Femur (tissue), 1 donor: Measurements from ENCODE around the gene ASB10.

ENCODE experiments used
- DNase-seq: peaks from one replicate; pipeline ENCODE4 v3.0.0-alpha.2; 2017

Gene ASB10

DNA sequence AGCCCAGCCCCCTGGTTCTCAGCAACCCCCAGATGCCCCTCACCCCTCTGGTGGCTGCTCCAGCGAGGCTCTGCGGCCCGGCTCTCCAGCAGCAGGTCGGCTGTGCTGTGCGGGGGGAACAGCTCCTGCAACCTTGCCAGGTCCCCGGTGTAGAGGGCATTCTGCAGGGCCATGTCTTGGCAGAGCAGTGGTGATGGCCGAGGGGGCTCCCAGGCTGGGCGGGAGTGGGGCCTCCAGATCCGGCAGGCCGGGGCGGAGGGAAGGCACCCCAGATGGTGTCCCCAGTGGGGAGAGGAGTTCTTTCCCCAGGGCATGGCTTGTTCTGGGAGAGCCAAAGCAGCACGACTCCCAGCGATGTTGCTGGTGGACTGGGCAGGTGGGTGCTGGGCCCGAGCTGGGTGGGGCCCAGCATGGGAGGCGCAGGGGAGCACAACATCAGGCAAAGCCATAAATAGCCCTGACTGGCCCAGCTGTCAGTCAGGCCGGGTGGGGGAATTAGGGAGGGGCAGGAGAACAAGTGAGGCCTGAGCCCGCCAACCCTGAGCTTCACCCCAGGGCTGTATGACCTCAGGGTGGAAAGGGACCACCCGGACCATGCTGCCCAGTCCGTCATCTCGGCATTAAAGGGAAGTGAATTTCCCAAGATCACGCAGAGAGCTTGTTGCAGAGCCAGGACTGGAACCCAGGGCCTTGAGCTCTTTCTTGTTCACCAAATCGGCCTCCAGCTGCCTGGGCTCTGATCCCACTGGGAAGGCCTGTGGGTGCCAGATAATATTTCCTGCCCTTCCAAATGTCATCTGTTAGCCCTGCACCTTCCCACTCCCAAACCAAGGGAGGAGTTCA lies 580 bp upstream of the ASB10 start:
- DNase-seq = no peak

DNA sequence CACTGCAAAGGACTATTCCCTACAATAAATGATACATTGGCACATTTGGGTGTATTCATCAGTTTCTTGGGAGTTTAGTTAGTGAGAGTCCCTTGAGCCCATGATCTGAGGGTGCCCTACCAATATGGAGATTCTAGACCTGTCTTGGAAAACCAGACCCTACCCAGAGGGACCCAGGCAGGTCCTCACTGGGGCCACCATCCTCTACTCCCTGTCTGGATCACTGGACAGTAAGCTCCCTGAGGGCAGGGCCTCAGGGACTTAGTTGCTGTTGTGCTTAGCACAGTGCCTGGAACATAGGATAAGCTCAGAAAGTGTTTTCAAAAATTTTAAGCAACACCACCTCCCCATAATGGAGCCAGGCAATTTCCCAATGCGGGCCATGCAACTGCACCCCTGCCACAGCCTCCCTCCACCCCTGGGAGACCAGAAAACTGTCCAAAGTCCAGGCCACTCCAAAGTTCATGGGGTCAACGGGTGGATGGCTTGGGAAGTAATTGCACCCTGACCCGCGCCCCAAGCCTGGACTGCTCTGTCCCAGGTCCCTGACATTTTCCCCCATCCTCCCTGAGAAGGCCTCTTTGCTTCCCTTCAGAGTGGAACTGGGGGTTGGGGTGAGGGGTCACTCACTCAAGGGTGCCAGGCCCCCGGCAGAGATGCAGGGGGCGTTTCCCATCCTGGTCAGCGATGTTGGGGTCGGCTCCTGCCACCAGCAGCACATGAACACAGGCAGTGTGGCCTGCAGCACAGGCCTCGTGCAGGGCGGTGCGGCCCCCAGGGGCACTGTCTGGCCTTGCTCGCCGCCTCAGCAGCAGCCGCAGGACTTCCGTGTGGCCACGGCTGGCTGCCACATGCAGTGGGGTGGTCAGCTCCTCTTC lies 1.0 kb downstream of the ASB10 start:
- no peak for DNase-seq

DNA sequence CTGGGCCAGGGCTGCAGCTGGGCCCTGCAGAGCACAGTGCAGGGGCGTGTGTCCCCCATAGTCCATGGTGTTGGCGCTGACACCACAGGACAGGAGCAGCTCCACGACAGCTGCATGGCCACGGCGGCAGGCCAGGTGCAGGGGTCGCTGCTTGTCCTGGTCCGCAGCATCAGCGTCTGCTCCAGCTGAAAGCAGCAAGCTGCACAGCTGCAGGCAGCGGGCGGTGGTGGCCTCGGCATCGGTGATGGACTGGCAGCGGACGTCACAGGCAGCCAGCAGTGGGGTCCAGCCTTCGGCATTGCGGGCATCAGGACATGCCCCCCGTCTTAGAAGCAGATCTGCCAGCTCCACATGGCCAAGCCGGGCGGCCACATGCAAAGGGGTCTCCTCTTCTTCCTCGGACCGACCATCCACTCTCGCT lies 6.0 kb downstream of the ASB10 start:
- no peak for DNase-seq

DNA sequence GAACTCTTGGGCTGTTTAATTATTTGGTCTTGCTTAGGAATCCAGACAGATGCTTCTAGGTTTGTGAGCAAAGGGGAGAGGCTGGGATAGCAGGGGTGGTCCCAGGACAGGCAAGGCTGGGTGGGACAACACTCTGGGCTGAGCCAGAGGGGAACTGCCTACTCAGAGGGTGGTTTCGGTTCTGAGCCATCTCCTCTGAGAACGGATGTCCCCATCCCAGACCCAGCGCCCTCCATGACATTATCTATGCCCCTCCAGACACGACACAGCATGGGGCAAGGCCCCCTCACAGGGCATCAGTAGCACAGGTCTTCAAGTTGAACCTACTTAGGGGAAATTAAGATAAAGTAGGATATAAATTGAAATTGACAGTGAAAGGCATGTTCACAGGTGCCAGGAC lies 7.1 kb downstream of the ASB10 start:
- no peak for DNase-seq

DNA sequence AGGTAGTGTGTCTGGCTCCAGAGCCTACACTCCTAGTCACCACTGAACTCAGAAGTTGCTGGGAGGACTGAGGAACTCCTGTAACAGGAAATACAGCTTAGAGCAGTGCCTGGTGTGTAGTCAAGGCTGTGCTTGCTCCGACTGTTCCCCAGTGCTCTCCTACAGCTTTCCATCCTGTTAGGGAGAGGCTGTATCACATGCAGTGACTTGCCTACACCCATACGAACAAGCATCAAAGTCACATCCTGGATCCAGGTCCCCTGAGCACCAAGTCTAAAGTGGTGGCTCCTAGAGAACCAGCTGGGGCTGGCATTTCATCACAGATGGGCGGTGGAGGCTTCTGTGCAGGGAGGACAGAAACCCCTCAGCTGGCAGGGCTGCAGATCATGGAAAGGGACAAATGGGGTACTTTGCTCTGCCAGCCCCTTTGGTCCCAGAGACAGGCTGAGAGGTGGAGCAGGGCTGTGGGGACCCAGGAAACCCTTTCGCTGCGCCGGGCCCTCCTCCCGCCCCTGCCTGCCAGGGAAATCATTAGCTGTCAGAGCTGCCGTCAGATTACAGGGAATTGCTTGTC lies 7.7 kb downstream of the ASB10 start:
- no peak for DNase-seq

DNA sequence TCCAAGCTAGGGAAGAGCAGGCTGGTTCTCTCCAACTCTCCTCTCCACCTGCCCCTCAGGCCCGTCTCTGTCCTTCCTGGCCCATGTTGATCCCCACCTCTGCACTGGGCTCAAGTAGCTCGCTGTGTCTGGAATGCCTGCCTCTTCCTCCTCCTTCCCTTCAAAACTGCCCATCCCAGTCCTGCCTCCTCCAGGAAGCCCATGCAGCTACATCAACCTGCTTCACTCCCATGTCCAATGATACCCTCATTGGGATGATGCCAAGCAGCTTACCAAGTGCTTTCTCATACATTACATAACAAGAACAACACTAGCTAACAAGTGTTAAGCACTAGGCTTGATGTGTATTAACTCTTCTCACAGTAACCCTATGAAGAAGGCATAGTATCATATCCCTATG lies 8.2 kb downstream of the ASB10 start:
- DNase-seq = no peak

DNA sequence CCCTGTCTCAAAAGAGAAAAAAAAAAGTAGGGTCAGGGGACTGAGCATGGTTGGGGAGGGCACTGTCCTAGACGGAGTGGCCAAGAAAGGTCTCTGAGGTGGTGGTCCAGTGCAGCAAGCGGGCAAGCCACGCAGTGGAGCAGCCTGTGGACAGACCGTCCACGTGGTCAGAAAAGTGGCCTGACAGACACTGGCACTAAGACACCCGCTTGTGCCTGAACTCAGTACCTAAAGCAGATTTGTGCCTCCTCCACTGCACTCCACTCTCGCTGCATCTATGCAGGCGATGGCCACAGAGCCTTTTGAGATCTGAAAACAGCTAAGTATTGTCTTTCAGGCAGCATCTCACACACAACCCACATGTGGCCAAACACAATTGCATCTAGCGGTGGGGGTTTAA lies 8.8 kb downstream of the ASB10 start:
- DNase-seq = no peak

DNA sequence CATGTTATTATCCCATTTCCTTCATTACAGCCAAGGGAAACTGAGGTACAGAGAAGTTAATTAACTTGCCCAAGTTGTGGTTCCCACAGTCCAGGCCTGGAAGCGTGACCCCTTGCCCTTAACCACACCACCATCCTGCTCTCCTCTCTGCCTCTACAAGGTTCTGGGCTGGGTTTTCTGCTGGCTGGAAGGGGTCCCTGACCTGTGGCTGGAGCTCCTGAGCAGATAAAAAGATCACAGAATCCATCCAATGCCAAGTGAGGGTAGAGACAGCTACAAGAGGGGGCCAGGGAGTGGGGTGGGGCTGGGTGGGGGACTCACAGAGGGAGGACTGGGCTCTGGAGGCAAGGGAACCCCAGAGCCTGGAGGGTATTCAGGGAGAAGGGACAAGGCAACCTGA lies 9.7 kb downstream of the ASB10 start:
- DNase-seq = no peak

DNA sequence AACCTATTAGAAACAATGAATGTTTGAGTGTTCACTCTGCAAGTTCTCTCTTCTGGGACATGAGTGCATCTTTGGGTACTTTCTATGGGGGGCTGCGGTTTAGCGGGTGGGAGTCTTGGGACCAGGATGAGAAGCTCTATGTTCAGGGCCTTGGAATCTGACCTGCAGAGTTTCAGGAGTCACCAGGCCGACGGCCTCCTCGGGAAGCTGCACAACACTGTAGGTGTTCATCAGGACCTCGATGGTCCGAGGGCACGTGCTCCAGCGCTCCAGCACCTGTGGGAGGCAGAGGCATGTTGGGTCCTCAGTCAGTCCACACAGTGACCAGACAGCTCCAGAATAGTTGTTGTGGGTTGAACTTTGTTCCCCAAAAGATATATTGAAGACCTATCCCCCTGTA lies 10.6 kb downstream of the ASB10 start:
- DNase-seq = no peak

DNA sequence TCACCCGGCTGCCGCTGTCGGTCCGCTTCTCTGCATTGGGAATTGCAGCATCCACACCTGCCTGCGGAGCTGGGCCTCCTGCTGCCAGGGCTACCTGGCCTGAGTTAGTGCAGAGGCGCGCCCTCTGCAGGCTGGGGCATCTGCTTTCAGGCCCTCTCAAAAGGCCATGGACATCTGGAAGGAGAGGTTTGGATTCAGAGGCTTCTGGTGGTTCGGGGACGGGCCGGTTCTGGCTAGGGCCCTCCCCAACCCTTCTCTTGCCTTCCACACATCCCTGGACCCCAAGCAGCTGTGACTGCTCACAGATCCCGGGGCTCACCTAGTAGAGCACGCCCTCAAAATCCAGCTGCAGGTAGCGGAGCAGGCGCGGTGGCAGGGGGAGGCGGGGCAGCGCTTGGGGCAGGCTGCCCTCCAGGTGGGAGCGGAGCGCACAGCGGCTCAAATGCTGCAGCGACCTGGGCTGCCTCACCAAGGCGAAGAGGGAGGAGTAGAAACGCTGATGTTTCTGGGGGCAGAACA lies 11.2 kb downstream of the ASB10 start:
- no peak for DNase-seq

DNA sequence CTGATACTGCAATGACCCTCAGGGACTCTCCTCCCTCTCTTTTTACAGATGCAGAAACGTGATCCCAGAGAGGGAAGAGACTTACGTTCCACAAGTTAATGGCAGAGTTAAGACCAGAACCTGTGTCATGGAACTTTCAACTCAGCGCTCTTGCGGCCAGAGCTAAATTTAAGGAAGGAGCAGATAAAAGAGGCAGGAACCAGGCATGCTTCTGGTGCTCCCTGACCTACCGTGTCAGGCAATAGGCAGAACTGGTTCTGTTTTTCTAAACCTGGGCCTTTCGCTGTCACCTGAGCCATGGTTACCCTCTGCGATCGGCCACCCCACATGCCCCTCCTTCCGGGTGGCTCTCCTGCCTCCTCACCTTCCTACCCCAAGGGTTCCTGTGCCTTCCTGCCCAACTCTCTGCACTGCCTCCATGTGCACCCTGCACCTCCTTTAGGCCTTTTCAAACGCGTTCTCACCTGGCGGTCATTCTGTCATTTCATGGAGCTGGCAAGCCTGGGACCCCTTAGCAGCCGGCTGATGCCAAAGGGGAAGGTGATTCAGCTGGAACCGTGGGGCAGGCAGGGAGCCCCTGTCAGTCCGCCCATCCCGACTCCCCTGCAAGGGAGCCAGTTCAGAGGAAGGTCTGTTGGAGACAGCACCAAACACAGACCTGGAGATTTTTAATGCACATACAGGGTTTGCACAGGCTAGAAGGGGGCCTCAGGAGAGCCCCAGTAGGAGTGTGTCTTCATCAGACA lies 11.8 kb downstream of the ASB10 start:
- DNase-seq = no peak

DNA sequence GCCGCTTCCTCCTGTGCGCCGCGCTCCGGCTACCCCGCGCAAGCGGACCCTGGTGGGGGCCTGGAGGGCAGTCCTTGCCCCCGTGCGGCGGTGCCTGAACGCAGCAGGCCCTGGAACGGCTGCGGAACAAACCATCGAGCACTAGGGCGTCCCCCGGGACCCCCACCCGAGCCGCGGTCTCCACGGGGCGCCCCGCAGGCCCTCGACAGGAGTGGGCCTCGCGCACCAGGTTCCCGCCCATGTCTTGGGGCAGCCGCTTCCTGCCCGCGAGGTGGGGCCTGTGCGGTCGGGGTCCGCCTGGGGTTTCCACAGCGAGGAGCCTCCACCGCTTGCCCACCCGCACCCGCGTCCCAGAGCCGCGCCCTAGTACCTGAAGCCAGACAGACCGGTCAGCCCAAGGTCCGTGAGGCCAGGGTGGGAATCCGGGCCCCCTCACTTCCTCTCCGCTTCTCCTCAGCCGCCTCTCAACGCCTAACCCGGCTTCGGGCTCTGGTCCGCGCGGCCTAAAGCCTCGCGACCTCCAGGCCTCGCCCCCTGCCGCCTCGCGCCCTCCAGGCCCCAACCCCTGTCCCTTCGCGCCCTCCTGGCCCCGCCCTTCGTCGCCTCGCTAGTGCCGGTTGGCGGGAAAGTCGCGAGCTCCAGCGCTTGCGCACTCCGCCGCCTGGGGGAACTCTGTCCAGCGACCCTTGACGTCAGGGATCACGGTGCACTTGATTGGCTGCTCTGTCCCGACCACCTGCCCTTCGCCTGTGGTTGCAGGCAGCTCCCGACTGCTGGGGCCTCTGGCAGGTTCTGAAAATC lies 12.6 kb downstream of the ASB10 start:
- DNase-seq = peak; percentile 65

DNA sequence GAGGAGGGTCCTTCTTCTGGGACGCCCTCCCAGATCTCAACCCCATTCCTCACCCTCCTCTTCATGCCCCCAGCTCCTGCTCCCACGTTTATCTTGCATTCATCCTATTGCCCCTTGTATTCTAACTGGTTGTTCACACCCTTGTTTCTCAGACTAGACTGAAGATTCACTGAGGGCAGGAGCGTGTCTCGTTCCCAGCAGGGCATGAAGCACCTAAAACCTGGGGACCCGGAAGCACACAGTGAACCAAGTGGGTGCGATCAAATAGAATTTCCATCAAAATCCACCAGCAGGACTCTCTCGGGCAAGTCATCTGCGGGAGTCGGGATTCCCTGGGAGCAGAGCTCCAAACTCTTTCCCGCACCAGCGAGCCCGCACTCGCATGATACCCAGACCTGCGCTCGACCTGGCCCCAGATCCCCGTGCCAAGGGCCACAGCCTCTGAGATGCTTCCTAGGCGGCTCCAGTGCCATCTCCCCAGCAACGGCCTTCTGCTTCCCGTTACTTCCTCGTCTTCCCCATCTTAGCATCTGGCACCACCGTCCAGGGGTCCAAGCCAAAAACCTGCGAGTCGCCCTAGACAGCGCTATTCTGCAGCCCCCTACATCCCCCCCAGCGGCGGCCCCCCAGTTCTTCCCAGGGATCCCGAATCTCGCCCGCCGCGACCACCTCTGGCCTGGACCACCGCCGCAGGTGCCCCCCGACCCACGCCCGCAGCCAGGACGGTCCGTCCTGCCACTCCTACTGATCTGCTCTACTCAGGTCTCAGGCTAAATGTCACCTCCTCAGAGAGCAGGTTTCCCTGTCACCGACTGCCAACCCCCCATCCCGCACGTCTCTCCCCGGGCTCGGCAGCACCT lies 13.4 kb downstream of the ASB10 start:
- no peak for DNase-seq

DNA sequence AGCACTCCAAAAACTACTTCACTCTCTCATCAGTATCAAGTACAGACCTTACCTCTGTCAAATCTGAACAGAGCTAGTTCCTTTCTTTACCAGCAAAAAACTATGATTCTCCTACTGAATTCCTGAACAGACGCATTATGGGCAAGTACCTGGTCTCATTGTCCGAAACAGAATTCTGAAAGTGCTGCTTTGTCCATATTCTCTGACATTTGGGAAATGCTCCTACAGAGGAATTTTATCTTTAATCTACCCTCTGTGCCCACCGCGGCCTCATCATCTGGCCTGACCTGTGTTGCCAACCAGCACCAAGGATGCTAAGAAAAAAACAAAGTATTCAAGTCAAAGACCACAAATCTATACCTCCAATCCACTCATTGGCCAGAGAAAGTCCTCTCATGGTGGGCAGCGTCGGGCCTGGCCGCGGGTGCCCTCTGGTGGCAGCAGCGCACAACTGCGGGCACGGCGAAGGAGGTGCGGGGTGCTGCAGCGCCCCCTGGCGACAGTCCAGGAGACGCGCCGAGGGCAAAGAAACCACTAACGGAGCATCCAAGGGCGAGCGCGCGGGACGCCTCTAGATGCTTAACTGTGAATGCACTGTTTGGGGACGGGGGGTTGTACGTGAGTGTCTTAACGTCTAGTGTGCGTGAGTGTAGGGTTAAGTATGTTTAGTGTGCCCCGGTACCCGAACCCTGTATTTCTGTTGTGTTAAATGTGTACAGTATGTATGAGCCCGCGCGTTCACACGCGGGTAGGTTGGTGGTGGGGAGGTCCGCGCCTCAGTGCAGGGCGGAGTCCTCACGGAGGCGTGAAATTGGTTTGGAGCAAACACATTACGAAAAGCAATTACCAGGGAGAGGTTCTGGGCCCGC lies 14.5 kb downstream of the ASB10 start:
- DNase-seq = peak; percentile 88

DNA sequence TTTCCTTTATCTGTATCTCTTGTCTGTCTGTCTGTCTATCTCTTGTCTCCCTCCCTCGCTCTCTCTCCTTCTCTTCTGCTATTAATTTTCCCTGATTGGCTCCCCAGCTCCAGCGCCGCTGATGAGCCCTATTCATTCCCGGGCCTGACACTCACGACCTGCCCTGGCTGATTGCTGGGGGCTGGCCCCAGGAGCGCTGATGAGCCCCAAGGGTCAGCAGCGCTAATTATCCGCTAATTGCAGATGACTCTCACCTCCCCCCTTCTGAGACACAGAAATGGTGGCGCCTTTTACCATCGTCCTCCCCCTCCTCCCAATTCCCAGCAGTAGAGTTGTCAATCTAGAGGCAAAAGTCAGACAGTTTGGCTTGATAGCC lies 18.3 kb downstream of the ASB10 start:
- DNase-seq = no peak

DNA sequence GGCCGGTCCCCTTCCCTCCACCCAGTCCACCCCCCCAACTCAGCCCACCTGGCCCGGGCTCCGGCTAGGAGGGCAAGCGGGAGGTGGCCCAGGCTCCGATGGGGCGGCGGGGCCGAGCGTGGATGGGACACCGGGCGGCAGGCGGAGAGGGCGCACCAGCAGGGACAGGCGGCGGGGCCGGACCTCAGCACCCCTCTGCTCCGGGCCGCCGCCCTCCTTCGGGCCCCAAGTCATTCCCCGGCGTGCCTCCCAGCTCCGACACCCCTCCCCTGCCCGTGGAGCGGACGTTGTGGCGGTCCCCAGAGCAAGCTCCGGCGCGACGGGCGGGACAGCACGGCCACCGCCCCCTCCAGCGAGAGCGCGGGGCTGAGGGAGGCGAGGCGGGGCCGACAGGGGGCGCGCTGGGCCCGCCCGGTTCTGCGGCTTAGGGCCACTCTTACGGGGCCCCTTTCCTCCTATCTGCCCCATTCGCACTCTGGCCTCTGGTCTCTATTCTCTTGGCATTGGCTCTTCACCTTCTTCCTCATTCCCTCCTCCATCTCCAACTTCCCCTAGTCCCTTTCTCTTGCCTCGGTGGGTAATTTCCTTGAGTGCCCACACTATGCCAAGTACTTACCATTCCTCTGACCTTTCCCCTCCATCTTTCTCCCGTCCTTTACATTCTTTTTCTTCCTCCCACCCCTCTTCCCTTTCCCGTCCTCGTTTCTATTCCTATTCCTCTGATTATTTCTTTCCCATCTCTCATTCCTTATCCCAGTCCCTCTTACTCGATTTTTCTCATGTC lies 18.9 kb downstream of the ASB10 start:
- no peak for DNase-seq

DNA sequence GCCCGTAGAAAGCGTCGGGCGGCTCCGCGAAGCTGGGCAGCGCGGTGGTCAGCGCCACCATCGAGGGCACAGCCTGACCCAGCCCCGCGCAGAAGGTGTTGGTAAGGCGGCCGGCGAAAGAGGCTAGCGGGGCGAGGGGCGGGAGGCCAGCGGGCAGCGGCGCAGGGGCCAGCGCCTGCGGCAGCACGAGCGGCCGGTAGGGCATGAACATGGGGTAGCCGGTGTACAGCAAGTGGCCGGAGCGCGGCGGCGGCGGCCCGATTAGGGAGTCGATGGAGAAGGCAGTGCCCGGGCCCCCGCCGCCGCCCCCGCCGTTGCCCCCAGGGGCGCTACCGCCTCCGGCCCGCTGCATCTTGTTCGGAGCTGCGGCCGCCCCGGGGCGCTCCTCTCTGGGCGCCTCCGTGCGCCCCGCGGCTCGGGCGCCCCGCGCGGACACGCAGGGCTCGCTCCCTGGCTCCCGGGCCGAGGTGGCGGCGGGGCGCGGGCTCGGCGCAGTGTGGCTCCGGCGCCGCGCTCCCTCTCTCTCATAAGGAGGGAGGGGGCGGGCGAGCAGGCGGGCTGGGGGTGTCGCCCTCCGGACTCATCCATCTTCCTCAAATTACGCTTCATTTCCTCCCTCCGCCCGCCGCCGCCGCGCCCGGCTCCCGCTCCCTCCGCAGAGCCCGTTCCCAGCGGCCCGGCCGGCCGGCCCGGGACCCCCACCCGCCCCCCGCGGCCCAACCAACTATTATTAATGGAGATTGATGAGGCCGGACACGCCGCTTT lies 19.7 kb downstream of the ASB10 start, which contains the start of gene GBX1:
Gene GBX1, minus strand, starts transcription at position 498 of the 765 bp plus-strand sequence. Its CDS starts 146 bp downstream, at position 352.
- no peak for DNase-seq

DNA sequence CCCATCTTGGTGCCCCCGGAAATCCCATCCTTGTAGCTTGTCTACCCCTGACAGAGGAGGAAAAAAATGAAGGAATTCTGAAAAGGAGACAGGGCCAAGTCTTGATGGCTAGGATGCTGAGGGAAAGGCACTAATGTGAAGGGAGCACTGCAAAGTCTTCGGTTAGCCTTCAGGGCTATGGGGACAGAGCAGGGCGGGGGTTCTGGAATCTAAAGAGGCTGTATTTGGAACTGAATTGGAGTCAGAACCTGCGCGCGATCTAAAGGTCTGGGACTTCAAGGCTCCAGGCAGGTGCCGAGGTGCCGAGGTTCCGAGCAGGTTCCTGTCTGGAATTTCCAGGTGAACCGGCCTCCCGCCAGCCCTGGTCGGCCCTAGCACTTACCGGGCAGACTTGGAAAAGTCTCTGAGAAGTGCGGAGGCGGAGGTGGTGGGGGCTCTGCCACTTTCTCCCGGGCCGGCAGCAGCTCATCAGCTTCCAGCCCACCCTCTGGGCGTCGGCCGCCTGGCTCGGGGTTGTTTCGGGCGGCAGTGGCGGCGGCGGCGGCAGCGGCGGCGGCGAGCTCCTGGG lies 20.3 kb downstream of the ASB10 start:
- no peak for DNase-seq
